SU-DHL-6 (cell line): ENCODE measurements around the gene C2CD4A.

Source experiments
- H2AFZ ChIP-seq: fragments of 200-600 bp; sonication (generic); 2 replicates; pipeline ENCODE4 v1.6.1; 2014; ENCODE audit warnings: low read depth, mild to moderate bottlenecking, moderate library complexity, mixed read lengths, antibody characterized with exemption, low read length; ENCODE audit not compliant: severe bottlenecking
- H3F3A ChIP-seq: fragments of 200-600 bp; shearing (Covaris generic); 2 replicates; pipeline ENCODE4 v1.6.0; 2016; ENCODE audit warnings: antibody characterized with exemption, mild to moderate bottlenecking; ENCODE audit not compliant: insufficient read depth
- H3K27ac ChIP-seq: fragments of 200-600 bp; sonication (generic); 2 replicates; pipeline ENCODE4 v1.5.1; 2016; ENCODE audit warnings: low read depth, mild to moderate bottlenecking, low read length, moderate library complexity, mixed read lengths
- H3K27me3 ChIP-seq: fragments of 200-600 bp; sonication (generic), shearing (Covaris generic); 2 replicates; pipeline ENCODE4 v1.6.0; 2014; ENCODE audit warnings: mild to moderate bottlenecking, low read length
- H3K36me3 ChIP-seq: fragments of 200-600 bp; sonication (generic); 2 replicates; pipeline ENCODE4 v1.6.1; 2014; ENCODE audit warnings: mild to moderate bottlenecking, low read length, mixed read lengths
- H3K4me2 ChIP-seq: fragments of 300-600, 200-600 bp; shearing (Covaris generic), sonication (generic); 2 replicates; pipeline ENCODE4 v1.6.0; 2014; ENCODE audit warnings: low read length, low read depth, mild to moderate bottlenecking; ENCODE audit not compliant: poor library complexity, severe bottlenecking
- H3K4me3 ChIP-seq: fragments of 200-600 bp; sonication (generic); 2 replicates; pipeline ENCODE4 v1.5.1; 2014; ENCODE audit warnings: antibody characterized with exemption, low read length, mild to moderate bottlenecking, mixed read lengths; ENCODE audit not compliant: insufficient read depth, poor library complexity, severe bottlenecking
- H3K79me2 ChIP-seq: fragments of 200-600 bp; sonication (generic); 2 replicates; pipeline ENCODE4 v1.6.1; 2014; ENCODE audit warnings: mild to moderate bottlenecking, low read length, moderate library complexity; ENCODE audit not compliant: insufficient read depth
- H3K9ac ChIP-seq: fragments of 200-600 bp; sonication (generic); 2 replicates; pipeline ENCODE4 v1.7.0; 2014; ENCODE audit warnings: mild to moderate bottlenecking, low read length
- H3K9me2 ChIP-seq: fragments of 200-600 bp; sonication (generic); replicated peaks from 2 replicates; pipeline ENCODE4 v1.6.1; 2014; ENCODE audit warnings: low read length; ENCODE audit not compliant: insufficient read depth
- H3K9me3 ChIP-seq: fragments of 200-600 bp; sonication (generic); 2 replicates; pipeline ENCODE4 v1.6.1; 2014; ENCODE audit warnings: low read length, mixed read lengths; ENCODE audit not compliant: insufficient read depth
- H4K20me1 ChIP-seq: fragments of 200-600 bp; sonication (generic); 2 replicates; pipeline ENCODE4 v1.6.1; 2014; ENCODE audit warnings: low read depth, mild to moderate bottlenecking, antibody characterized with exemption, low read length, moderate library complexity, mixed read lengths
- CTCF ChIP-seq: fragments of 200-600 bp; sonication (generic); IDR thresholded peaks from one replicate; pipeline ENCODE4 v1.5.1; 2017; ENCODE audit warnings: antibody characterized with exemption, mild to moderate bottlenecking, low read length, moderate library complexity; ENCODE audit not compliant: insufficient read depth, poor library complexity, severe bottlenecking
- EZH2phosphoT487 ChIP-seq: fragments of 200-600 bp; sonication (generic), shearing (Covaris generic); conservative IDR thresholded peaks from 2 replicates; pipeline ENCODE4 v1.6.1; 2018; ENCODE audit warnings: mild to moderate bottlenecking, antibody characterized with exemption, low read length, moderate library complexity, mixed read lengths

The C2CD4A gene

GRCh38 chr15:62071711-62072308 is 5.0 kb downstream of the C2CD4A start:
- Histone ChIP-seq H3K9me3 (no peaks in the 10 kb centered on the region), H3K36me3 (no peaks in the 10 kb centered on the region), H2AFZ (no peak overlapping the region), H3K27ac (no peak overlapping the region), H3K9me2 (no peaks in the 10 kb centered on the region), H3K79me2 (no peaks in the 10 kb centered on the region), H3K9ac (no peak overlapping the region), H3K4me3 (no peak overlapping the region), H3K4me2 (no peak overlapping the region), H3F3A (no peaks in the 10 kb centered on the region), H4K20me1 (no peaks in the 10 kb centered on the region), H3K27me3 (no peaks in the 10 kb centered on the region)
- TF ChIP-seq EZH2phosphoT487 = no peak
- TF ChIP-seq CTCF = peak; percentile 58

DNA sequence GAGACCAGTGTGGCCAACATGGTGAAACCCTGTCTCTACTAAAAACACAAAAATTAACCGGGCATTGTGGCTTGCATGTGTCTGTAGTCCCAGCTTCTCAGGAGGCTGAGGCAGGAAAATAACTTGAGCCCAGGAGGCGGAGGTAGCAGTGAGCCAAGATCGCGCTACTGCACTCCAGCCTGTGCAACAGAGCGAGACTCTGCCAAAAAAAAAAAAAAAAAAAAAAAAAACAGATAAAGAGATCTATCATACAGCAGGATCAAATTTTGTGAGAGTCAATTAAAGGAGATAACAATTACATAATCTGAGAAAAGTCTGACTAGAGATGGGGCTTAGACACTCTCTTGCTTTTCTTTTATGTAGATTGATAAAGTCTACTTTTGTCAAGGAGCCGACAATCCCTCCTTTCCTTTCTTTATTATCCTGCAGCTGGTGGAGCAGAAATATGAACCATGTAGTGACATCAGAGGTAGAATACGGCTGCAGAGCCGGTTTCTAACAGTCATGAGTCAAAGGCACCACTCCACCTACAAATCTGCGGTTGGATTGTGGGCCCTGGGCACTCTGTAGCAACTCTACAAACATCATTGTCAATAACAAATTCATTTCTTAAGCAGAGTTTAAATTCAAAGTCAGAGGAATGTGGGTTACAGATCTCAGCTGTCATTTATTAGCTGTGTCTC is 9.0 kb downstream of the C2CD4A start:
- no peak overlapping the region for H2AFZ ChIP-seq
- no peak overlapping the region for H3K4me3 ChIP-seq
- H3K79me2 ChIP-seq = no peaks in the 10 kb centered on the region
- no peaks in the 10 kb centered on the region for H3K36me3 ChIP-seq
- H3F3A ChIP-seq = no peaks in the 10 kb centered on the region
- no peak for TF ChIP-seq CTCF
- TF ChIP-seq EZH2phosphoT487 = no peak
- H3K4me2 ChIP-seq = no peak overlapping the region
- H3K9me2 ChIP-seq = no peaks in the 10 kb centered on the region
- no peaks in the 10 kb centered on the region for H4K20me1 ChIP-seq
- H3K9ac ChIP-seq = no peak overlapping the region
- no peaks in the 10 kb centered on the region for H3K9me3 ChIP-seq
- no peak overlapping the region for H3K27ac ChIP-seq
- no peaks in the 10 kb centered on the region for H3K27me3 ChIP-seq

- H3K27me3 ChIP-seq = no peaks in the 10 kb centered on the region
- H2AFZ ChIP-seq = no peak overlapping the region
- TF ChIP-seq EZH2phosphoT487 (no peak), CTCF (no peak)
- no peaks in the 10 kb centered on the region for H4K20me1 ChIP-seq
- H3K9me3 ChIP-seq = no peaks in the 10 kb centered on the region
- H3F3A ChIP-seq = no peaks in the 10 kb centered on the region
- no peak overlapping the region for H3K4me2 ChIP-seq
- no peaks in the 10 kb centered on the region for H3K9me2 ChIP-seq
- H3K4me3 ChIP-seq = no peak overlapping the region
- H3K36me3 ChIP-seq = no peaks in the 10 kb centered on the region
- no peaks in the 10 kb centered on the region for H3K79me2 ChIP-seq
- H3K9ac ChIP-seq = no peak overlapping the region
- no peak overlapping the region for H3K27ac ChIP-seq
Measured at GRCh38 chr15:62079594-62079993, 12.8 kb downstream of the C2CD4A start.
